D721Med (cell line): ENCODE data around the gene ARL8B.
"Not testable (repeated sequence)": the region's sequence is repeated elsewhere in the genome, so short reads cannot be mapped to it uniquely, and the experiment has no call there.

Source experiments
- DNase-seq: peaks from one replicate; pipeline ENCODE4 v3.0.0; 2011; ENCODE audit warnings: low spot score; ENCODE audit not compliant: insufficient read length
- FAIRE-seq: peaks from 2 replicates; lab custom pipeline; 2011; peaks lifted over from hg19 to GRCh38; lab: Jason Lieb, UNC
- TF ChIP-seq, protein P1 (sequence below): IDR thresholded peaks from 2 replicates; pipeline ENCODE4 v1.5.1; 2012; ENCODE audit warnings: mild to moderate bottlenecking, control low read depth; ENCODE audit not compliant: insufficient read depth; ENCODE audit errors: missing control alignments

The ARL8B gene

DNA sequence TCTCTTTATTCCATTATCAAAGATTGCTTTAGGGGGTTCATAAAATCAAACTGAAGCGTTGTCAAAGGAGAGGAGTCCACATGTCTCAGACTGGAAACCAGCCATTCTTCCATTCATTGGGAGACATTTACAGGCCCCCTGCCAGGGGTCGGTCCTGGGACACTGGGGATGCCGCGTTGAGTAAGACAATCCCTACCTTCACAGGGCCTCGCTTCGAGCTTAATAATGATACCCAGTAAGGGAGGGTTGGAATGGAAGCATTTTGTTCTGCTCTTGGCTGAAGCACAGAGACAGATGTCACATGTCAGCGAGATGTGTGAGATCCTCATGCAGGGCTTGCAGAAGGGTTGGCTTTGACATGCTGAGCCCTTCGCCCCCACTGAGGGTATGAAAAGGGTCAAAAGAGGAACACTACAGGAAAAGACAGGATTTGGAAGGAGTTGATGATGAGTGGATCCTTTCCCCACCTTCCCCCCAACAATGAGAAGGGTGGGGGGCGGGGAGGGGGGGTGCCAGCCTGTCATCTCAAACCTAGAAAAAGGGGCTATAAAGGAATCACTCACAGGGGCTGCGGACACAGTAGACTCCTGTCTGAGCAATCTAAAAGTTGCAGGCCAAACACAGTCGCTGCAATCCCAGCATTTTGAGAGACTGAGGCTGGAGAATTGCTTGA lies 25.6 kb upstream of the ARL8B start:
- TF ChIP-seq, protein P1, sequence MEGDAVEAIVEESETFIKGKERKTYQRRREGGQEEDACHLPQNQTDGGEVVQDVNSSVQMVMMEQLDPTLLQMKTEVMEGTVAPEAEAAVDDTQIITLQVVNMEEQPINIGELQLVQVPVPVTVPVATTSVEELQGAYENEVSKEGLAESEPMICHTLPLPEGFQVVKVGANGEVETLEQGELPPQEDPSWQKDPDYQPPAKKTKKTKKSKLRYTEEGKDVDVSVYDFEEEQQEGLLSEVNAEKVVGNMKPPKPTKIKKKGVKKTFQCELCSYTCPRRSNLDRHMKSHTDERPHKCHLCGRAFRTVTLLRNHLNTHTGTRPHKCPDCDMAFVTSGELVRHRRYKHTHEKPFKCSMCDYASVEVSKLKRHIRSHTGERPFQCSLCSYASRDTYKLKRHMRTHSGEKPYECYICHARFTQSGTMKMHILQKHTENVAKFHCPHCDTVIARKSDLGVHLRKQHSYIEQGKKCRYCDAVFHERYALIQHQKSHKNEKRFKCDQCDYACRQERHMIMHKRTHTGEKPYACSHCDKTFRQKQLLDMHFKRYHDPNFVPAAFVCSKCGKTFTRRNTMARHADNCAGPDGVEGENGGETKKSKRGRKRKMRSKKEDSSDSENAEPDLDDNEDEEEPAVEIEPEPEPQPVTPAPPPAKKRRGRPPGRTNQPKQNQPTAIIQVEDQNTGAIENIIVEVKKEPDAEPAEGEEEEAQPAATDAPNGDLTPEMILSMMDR: no peak
- no peak for FAIRE-seq
- no peak for DNase-seq

DNA sequence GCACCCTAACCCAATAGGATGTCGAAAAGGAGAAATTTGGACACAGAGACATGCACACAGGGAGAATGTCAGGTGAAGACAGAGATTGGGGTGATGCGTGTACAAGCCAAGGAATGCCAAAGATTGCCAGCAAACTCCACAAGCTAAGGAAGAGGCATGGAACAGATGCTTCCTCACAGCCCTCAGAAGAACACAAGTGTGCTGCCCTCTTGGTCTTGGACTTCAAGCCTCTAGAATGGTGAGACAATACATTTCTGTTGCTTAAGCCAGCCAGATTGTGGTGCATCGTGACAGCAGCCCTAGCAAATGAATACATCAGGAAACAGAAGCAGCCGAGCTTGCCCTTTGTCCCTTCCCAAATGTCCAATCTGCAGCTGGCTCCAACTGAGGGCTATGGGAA lies 23.7 kb upstream of the ARL8B start:
- TF ChIP-seq, protein P1: no peak
- DNase-seq (no peak), FAIRE-seq (no peak)

DNA sequence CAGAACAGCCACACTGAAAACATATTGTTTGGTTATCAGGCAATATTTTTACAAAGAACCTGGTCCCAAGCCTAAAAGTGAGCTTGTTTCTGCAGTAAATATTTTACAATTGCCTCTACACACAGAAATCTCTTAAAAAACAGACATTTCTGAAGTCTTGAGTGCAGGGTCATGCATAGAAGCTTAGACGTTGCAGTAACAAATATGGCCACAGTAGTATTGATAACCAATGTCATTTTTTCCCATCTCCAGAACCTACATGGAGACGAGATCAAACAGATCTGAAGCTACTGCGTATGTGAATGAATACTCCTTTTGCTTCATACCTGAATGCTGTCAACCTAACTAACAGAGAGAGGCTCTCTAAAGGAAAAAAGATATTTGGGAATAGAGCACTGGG lies 19.6 kb upstream of the ARL8B start:
- FAIRE-seq (no peak), DNase-seq (no peak)
- TF ChIP-seq, protein P1: no peak

DNA sequence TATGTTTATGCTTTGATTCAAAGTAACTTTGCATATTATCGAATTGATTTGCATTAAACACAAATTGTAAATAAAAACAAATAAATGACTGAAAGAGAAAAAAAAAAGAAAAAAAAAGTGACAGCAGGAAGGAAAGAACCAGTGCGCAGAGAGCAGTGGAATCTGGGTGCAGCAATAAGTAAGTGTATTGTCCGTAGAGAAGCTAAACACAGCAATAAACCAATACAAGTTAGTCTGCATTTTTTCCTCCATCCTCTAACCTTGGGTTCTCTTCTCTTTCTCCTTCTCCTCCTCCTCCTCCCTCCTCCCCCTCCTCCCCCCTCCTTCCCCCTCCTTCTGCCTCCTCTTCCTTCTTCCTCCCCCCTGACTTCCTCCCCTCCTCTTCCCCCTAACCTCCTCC lies 18.3 kb upstream of the ARL8B start:
- TF ChIP-seq, protein P1: no peak
- FAIRE-seq (no peak), DNase-seq (no peak)

DNA sequence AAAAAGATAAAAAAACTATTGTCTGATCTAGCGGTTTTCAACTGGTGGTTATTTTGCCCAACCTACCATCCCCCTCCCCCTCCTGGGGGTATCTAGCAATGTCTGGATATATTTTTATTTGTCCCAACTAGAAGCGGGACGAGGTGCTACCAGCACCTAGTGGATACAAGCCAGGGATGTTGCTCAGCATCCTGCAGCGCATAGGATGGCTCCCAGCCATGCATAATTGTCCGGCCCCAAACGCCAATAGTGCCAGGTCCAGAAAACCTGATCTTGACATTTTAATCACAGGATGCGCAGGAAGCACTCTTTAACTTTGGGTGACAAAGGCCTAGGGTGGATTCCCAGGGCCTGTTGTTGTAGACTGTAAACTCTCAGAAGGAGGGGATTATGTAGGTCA lies 17.0 kb upstream of the ARL8B start:
- FAIRE-seq (no peak), DNase-seq (no peak)
- TF ChIP-seq, protein P1: no peak

DNA sequence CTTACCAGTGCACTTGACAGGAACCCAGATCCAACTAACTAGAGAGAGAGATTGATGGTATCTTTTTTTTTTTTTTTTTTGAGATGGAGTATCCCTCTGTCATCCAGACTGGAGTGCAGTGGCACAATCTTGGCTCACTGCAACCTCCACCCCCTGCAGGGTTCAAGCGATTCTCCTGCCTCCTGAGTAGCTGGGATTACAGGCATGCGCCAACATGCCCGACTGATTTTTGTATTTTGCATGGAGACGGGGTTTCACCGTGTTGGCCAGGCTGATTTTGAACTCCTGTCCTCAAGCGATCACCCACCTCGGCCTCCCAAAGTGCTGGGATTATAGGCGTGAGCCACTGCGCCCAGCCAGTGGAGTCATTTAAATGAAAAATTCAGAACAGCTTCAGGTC lies 15.7 kb upstream of the ARL8B start:
- not testable (repeated sequence) for FAIRE-seq, DNase-seq

DNA sequence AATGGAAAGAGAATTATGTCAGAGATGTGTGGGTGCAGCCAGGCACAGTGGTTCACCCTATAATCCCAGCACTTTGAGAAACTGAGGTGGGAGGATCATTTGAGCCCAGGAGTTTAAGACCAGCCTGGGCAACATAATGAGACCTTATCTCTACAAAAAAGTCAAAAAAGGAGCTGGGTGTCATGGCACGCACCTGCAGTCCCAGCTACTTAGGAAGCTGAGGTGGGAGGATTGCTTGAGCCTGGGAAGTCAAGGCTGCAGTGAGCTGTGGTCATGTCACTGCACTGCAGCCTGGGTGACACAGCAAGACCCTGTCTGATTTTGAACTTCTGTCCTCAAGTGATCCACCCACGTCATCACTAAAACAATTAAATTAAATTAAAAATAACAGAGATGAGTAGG lies 15.2 kb upstream of the ARL8B start:
- FAIRE-seq, DNase-seq: not testable (repeated sequence)

DNA sequence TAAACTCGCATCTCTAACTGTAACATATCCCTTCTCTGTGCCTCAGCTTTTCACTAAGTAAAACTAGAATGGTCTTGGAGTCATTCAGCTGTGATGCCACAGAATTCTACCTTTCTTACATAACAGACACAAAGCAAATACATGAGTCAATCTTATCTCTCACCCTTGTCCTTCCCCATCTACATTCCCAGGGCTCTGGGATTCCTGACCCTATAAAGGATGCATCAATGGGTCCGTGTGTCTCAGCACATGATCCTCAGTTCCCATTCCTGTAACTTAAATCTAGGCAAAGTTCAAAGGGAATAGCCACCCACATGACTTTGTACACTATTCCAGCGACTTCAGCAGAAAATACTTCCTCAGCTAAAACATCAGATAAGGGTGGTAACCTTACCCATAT lies 11.8 kb upstream of the ARL8B start:
- DNase-seq (no peak), FAIRE-seq (peak; percentile 41)
- TF ChIP-seq, protein P1: no peak
